Measurements from ENCODE around the gene DDX23. TPM values are rescaled to one million over a fixed set of nuclear protein-coding genes. Genes with fewer than 3 reads are reported as not detected.
"Not testable (repeated sequence)": the region's sequence is repeated elsewhere in the genome, so short reads cannot be mapped to it uniquely, and the experiment has no call there.

DDX23 gene
- total and polyA plus RNA-seq, 12 donors: 17.0 to 44.7 (median 30.8) TPM

DNA sequence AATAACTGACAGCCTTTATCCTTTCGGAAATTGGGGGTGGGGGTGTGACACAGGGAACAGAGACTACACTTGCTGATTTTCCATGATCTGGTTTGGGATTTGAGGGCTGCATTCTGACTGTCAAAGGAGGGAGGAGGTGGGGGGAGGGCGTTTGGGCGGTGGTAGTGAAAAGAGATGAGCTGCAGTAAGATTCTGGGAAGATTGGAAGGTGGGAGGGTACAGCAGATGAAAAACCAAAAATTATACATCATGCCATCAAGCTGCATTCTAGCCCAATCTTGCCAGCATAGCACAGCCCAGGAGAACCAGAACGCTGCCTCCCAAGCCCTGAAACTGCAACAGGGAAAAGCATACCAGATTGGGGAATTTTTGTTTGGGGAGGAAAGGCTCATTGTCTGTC, 11.3 kb upstream of the DDX23 start:
- Histone ChIP-seq H3K27me3 (peaks cover 0 to 33% (median 0%) of the 10 kb centered on the region in 7 donors), H3K36me3 (peaks cover 0 to 7% (median 0%) of the 10 kb centered on the region in 9 donors), H3K4me1 (peaks cover 0 to 15% (median 6%) of the 10 kb centered on the region in 9 donors), H3K4me3 (no peak overlapping the region), H3K27ac (no peak overlapping the region), H3K9me3 (no peaks in the 10 kb centered on the region)
- ATAC-seq: no peak
- DNase-seq: no peak
- intact Hi-C loops (cut with DNase I): loop anchor here in 1 of 10 donors (10.0 kb wide), 1 partner anchor 72 kb away; no protein-coding TSS in a partner anchor
- TF ChIP-seq, protein P1, sequence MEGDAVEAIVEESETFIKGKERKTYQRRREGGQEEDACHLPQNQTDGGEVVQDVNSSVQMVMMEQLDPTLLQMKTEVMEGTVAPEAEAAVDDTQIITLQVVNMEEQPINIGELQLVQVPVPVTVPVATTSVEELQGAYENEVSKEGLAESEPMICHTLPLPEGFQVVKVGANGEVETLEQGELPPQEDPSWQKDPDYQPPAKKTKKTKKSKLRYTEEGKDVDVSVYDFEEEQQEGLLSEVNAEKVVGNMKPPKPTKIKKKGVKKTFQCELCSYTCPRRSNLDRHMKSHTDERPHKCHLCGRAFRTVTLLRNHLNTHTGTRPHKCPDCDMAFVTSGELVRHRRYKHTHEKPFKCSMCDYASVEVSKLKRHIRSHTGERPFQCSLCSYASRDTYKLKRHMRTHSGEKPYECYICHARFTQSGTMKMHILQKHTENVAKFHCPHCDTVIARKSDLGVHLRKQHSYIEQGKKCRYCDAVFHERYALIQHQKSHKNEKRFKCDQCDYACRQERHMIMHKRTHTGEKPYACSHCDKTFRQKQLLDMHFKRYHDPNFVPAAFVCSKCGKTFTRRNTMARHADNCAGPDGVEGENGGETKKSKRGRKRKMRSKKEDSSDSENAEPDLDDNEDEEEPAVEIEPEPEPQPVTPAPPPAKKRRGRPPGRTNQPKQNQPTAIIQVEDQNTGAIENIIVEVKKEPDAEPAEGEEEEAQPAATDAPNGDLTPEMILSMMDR (IDR thresholded peaks at IDR 0.05): no peak
- 65 to 76% methylated on average over 4 of the region's 4 CpGs for whole genome bisulfite sequencing, 2 donors

DNA sequence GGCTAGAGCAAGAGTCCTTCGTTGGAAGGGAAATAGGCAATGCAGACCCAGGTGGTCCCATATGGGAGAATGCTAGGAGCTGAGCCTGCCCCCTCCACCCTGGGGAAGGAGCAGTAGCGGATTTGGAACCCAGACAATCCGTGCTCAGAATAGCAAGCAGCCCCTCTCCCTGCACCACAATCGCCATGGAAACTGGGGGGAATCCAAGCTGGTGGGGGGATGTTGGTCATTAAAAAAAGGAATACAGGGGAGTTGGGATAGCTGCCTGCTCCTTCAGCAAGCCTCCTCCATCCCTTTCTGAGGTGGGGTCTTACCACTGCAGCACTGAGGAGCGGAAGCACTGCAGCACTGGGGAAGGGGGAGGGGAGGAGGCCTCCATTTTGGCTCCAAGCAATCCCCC, 10.8 kb upstream of the DDX23 start:
- intact Hi-C loops (cut with DNase I): loop anchor here in 1 of 10 donors (10.0 kb wide), 1 partner anchor 72 kb away; no protein-coding TSS in a partner anchor
- Histone ChIP-seq H3K4me3 (no peak overlapping the region), H3K36me3 (peaks cover 0 to 10% (median 0%) of the 10 kb centered on the region in 9 donors), H3K9me3 (no peaks in the 10 kb centered on the region), H3K4me1 (peaks cover 0 to 15% (median 6%) of the 10 kb centered on the region in 9 donors), H3K27ac (no peak overlapping the region), H3K27me3 (peaks cover 0 to 33% (median 0%) of the 10 kb centered on the region in 7 donors)
- TF ChIP-seq, protein P1 (IDR thresholded peaks at IDR 0.05): no peak
- DNase-seq (no peak), ATAC-seq (no peak)
- WGBS, 2 donors: 69 to 76% methylated on average over 5 of the region's 5 CpGs

DNA sequence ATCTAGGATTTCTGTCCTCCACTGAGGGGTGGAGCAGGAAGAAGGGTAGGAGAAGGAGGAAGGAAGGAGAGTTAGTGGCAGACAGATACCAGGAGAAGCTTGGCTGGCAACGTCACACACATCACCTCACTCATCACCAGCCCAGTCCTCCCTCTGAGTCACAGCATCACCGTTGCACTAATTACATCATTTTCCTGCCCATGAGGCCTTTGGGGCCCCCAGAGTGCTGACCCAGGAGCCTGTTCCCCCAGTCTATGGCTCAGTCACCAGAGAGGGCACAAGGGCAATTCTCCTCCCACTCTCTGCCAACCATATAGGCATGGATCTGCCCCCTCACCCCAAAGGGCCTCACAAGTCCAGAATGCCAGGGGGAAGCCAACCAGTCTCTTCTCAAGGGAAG, 9.1 kb upstream of the DDX23 start:
- 51 to 77% methylated on average over 2 of the region's 2 CpGs for WGBS, 2 donors
- DNase-seq: no peak
- Histone ChIP-seq H3K4me3 (no peak overlapping the region), H3K36me3 (peaks cover 0 to 13% (median 0%) of the 10 kb centered on the region in 9 donors), H3K4me1 (peaks cover 0 to 13% (median 6%) of the 10 kb centered on the region in 9 donors), H3K27ac (no peak overlapping the region), H3K9me3 (no peaks in the 10 kb centered on the region), H3K27me3 (peaks cover 0 to 33% (median 0%) of the 10 kb centered on the region in 7 donors)
- ATAC-seq: no peak
- TF ChIP-seq, protein P1 (IDR thresholded peaks at IDR 0.05): no peak
- intact Hi-C loops (cut with DNase I): loop anchor here in 1 of 10 donors (10.0 kb wide), 1 partner anchor 74 kb away; no protein-coding TSS in a partner anchor

DNA sequence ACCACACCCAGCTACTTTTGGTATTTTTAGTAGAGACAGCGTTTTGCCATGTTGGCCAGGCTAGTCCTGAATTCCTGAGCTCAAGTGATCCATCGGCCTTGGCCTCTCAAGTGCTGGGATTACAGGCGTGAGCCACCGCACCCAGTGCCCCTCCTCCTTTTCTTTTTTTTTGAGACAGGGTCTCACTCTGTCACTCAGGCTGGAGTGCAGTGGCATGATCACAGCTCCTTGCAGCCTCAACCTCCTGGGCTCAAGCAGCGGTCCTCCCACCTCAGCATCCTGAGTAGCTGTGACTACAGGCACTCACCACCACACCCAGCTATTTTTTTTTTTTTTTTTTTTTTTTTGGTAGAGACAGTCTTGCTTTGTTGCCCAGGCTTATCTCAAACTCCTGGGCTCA, 8.3 kb upstream of the DDX23 start:
- Histone ChIP-seq H3K36me3 (peaks cover 0 to 13% (median 0%) of the 10 kb centered on the region in 9 donors), H3K27me3 (peaks cover 0 to 30% (median 0%) of the 10 kb centered on the region in 7 donors)
- intact Hi-C loops (cut with DNase I): loop anchor here in 1 of 10 donors (10.0 kb wide), 1 partner anchor 75 kb away; no protein-coding TSS in a partner anchor
- not testable (repeated sequence) for H3K27ac ChIP-seq, H3K4me3 ChIP-seq, ATAC-seq, H3K9me3 ChIP-seq, H3K4me1 ChIP-seq, DNase-seq
- 89 to 90% methylated on average over 5 of the region's 5 CpGs for WGBS, 2 donors

DNA sequence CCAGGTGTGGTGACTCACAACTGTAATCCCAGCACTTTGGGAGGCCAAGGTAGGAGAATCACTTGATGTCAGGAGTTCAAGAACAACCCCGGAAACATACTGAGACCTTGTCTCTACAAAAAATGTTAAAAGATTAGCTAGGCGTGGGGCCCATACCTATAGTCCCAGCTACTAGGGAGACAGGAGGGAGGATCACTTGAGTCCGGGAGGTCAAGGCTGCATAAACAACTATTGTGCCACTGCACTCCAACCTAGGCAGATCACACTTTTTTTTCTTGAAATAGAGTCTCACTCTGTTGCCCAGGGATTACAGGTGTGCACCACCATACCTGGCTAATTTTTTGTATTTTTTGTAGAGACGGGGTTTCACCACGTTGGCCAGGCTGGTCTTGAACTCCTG, 7.6 kb upstream of the DDX23 start:
- WGBS, 2 donors: 95 to 98% methylated on average over 5 of the region's 5 CpGs
- Histone ChIP-seq H3K27ac (no peak overlapping the region), H3K9me3 (no peaks in the 10 kb centered on the region), H3K27me3 (peaks cover 0 to 24% (median 0%) of the 10 kb centered on the region in 7 donors), H3K36me3 (peaks cover 0 to 13% (median 0%) of the 10 kb centered on the region in 9 donors), H3K4me3 (no peak overlapping the region), H3K4me1 (peaks cover 0 to 1% (median 0%) of the 10 kb centered on the region in 9 donors)
- TF ChIP-seq, protein P1 (IDR thresholded peaks at IDR 0.05): no peak
- DNase-seq (no peak), ATAC-seq (no peak)
- intact Hi-C loops (cut with DNase I): loop anchor here in 5 of 10 donors (5.0 to 10.0 kb wide), 4 partner anchors 33 to 135 kb away; partner anchors contain the start of gene DDN (in 1 of the 5)

Measured in heart right ventricle (tissue), 16 donors.